D341Med (cell line): ENCODE measurements around the gene PPM1D.
"Not testable (repeated sequence)": the region's sequence is repeated elsewhere in the genome, so short reads cannot be mapped to it uniquely, and the experiment has no call there.

Source experiments
- DNase-seq: peaks from one replicate; pipeline ENCODE4 v3.0.0; 2012; ENCODE audit warnings: low spot score

PPM1D gene

GRCh38 chr17:60594170-60594569 is 5.8 kb upstream of the PPM1D start:
- DNase-seq, result not testable (repeated sequence)

DNA sequence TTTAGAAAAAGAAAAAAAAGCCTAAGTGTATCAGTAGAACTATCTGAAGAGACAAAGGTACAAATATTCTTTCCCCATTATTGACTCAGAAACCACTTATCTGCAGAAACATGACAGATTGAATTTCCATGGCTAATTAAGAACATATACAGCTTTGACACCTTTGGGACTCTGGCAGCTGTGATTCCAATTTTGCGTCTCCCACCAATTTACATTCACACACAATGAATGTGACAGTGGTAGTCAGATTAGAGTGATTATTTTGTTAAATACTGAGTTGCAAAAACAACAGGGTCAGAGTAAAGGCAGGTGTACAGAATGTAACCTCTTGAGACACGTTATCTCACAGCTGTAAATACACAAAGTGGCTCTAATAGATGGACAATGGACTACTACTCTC is 5.3 kb upstream of the PPM1D start:
- peak; percentile 45 for DNase-seq

GRCh38 chr17:60597297-60597696 is 2.7 kb upstream of the PPM1D start:
- DNase-seq, result no peak

GRCh38 chr17:60598001-60598736 is 1.8 kb upstream of the PPM1D start:
- peak; percentile 46 for DNase-seq

DNA sequence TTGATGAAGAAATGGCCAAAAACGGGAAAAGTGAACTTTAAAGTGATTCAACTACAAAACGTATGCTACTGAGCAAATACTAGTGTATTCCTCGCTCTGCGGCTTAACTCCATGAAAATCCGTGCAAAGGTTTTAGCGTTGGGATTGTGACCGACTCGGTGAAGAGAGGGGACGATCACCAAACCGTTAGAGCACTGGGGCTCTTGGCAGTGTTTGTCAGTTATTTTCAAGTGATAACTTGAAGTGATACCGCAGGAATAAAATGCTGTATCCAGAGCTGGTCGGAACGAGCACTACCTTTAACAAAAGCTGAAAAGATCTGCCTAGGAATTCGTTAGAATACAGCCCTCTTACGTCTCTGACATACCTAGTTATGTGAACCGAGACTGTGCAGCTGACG is 773 bp upstream of the PPM1D start:
- no peak for DNase-seq

DNA sequence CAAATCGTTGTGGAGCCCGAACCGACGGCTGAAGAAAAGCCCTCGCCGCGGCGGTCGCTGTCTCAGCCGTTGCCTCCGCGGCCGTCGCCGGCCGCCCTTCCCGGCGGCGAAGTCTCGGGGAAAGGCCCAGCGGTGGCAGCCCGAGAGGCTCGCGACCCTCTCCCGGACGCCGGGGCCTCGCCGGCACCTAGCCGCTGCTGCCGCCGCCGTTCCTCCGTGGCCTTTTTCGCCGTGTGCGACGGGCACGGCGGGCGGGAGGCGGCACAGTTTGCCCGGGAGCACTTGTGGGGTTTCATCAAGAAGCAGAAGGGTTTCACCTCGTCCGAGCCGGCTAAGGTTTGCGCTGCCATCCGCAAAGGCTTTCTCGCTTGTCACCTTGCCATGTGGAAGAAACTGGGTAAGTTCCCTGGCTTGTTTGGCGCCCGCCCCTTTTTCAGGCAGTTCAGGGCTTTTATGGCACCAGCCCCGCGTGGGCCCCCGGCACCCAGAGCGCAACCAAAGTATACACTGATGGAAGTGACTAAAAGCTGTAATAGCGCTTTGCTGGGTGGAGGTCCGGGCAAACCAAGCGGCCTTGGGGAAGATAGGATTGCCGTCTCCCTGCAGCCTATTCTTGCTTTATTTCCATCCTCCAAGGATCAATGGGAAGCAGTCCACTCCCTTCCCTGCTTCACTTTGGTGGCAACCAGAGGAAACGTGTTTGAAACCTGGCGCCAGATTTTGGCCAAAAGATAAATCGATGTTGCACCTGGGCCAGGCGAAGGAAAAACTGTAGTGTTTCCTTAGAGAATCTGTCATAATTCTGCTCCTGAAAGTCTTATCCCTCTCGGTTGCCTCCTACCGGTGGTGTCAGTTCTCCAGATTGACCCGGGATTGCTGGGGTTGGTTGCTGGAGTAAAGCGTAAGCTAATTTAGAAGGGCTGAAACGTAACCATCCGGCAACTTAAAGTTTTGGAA is 775 bp downstream of the PPM1D start:
- DNase-seq, result peak; percentile 77

DNA sequence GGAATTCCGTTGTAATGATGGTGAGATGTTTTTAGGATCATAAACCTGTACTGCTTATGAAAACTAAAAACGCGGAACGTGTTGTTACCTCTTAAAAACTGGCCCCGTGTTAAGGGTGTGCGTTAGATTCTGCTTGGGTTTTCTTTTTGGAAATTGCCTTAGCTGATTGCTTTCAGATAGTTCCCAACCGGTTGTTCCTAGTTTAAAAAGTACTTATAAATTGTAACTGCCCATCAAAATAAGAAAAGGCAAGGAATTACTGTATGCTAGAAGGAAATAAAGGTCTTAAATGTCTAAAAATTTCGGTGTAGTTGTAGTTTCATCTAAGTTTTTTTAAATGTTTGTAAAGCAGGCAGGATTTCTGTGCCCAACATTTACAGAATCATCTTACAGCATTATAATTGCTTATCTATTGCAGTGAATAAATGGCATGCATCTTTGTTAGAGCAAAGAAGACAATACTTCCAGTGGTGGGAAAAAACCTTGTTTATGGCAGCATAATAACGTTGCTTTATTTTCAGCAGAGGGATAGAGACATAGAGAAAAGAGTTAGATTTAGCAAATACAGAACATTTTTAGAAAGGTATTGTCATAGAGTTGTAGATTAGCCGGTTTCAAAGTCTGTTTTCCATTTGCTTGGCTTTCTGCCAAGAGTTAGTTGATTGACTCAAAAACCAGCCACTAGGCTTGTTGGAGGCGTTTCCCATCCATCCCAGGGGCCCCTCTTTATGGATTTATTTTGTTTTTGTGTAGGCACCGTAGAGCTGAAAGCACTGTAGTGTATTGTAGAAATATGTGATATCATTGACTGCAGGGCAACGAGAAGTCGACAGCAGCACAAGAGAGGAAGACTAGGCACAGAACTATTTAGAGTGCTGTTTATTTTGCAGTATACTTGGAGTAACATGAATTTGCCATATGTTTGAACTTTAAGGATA is 1.7 kb downstream of the PPM1D start:
- DNase-seq, result peak; percentile 82

GRCh38 chr17:60602385-60602742 is 2.4 kb downstream of the PPM1D start:
- DNase-seq, result peak; percentile 40

- no peak for DNase-seq
Observed at GRCh38 chr17:60602871-60603270, 2.9 kb downstream of the PPM1D start.

DNA sequence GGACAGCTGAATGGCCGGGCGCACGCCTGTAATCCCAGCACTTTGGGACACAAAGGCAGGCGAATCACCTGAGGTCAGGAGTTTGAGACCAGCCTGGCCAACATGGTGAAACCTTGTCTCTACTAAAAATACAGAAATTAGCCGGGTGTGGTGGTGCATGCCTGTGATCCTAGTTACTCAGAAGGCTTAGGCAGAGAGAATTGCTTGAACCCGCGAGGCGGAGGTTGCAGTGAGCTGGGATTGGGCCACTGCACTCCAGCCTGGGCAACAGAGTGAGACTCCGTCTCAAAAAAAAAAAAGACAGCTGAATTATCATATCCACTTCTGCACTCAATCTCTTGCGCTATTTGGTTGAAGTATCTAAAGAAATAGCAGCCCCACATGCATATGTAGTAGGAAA is 3.5 kb downstream of the PPM1D start:
- DNase-seq, result not testable (repeated sequence)

DNA sequence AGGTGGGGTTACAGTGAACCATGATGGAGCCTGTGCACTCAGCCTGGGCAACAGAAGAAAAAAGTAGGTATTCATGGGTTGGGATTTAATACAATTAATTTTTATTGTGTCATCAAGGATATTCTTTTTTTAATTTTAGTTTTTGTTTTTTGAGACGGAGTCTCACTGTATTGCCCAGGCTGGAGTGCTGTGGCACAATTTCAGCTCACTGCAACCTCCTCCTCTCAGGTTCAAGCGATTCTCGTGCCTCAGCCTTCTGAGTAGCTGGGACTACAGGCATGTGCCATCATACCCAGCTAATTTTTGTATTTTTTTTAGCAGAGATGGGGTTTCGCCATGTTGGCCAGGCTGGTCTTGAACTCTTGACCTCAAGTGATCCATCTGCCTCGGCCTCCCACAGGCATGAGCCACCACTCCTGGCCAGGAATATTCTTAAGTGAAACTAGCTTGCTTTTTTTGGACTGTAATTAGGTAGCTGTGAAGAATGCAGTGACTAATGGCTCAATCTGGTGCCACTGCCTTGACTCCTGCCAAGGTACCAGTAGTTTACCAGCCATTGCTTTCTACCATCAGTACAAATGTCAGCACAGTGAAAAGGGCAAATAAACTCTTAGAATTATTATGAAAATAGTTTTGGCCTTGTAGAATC is 4.8 kb downstream of the PPM1D start:
- DNase-seq, result no peak

- DNase-seq, result no peak
Observed at GRCh38 chr17:60606036-60606435, 6.0 kb downstream of the PPM1D start.

- DNase-seq, result no peak
Observed at GRCh38 chr17:60610473-60610872, 10.5 kb downstream of the PPM1D start.

DNA sequence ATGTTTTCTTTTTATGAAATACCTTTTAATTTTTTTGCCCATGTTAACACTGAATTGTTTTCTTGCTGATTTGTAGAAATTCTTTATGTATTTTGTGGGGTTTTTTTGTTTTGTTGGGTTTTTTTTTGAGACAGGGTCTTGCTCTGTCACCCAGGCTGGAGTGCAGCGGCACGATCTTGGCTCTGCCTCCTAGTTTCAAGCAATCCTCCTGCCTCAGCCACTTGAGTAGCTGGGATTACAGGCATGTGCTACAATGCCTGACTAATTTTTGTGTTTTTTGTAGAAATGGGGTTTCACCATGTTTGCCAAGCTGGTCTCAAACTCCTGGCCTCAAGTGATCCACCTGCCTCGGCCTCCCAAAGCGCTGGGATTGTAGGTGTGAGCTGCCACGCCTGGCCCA is 11.3 kb downstream of the PPM1D start:
- not testable (repeated sequence) for DNase-seq

- no peak for DNase-seq
Observed at GRCh38 chr17:60613325-60613724, 13.3 kb downstream of the PPM1D start.

- not testable (repeated sequence) for DNase-seq
Observed at GRCh38 chr17:60613796-60614195, 13.8 kb downstream of the PPM1D start.

DNA sequence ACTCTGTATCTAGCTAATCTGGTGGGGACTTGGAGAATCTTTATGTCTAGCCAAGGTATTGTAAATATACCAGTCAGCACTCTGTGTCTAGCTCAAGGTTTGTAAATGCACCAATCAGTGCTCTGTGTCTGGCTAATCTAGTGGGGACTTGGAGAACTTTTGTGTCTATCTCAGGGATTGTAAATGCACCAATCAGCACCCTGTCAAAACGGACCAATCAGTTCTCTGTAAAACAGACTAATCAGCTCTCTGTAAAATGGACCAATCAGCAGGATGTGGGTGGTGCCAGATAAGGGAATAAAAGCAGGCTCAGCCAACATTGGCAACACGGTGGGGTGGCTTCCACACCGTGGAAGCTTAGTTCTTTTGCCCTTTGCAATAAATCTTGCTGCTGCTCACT is 14.3 kb downstream of the PPM1D start:
- not testable (repeated sequence) for DNase-seq

DNA sequence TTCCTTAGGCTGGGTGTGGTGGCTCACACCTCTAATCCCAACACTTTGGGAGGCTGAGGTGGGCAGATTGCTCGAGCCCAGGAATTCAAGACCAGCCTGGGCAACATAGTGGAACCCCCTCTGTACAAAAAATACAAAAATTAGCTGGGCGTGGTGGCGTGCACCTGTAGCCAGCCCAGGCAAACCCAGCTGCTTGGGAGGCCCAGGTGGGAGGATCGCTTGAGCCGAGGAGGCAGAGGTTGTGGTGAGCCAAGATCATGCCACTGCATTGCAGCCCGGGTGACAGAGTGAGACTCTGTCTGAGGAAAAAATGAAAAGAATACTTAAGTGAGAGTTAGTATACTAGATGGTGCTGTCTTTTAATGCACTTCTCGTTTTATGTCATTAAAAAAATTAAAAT is 15.1 kb downstream of the PPM1D start:
- DNase-seq, result no peak

DNA sequence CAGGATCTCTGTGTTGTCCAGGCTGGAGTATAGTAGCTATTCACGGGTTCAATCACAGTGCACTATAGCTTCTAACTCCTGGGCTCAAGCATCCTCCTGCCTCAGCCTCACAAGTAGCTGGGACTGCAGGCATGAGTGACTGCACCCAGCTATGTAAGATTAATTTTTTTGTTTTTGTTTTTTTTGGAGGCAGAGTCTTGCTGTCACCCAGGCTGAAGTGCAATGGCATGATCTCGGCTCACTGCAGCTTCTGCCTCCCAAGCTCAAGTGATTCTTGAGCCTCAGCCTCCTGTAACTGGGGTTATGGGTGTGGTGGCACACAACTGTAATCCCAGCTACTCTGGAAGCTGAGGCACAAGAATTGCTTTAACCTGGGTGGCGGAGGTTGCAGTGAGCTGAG is 15.8 kb downstream of the PPM1D start:
- no peak for DNase-seq

DNA sequence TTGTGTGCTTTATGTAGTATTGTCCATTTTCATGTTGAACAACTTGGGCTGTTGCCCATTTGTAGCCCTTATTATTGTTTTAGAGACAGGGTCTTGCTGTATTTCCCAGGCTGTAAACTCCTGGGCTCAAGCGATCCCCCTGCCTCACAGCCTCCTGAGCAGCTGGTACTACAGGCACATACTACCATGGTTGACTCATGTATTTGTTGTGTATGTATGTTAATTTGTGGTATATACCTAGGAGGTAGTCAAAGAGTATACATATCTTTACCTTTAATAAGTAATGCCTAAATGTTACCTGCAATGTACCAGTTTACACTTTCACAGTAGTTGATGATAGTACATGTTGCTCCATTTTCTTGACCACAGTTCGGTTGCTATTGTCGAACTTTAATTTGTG is 18.1 kb downstream of the PPM1D start:
- no peak for DNase-seq

DNA sequence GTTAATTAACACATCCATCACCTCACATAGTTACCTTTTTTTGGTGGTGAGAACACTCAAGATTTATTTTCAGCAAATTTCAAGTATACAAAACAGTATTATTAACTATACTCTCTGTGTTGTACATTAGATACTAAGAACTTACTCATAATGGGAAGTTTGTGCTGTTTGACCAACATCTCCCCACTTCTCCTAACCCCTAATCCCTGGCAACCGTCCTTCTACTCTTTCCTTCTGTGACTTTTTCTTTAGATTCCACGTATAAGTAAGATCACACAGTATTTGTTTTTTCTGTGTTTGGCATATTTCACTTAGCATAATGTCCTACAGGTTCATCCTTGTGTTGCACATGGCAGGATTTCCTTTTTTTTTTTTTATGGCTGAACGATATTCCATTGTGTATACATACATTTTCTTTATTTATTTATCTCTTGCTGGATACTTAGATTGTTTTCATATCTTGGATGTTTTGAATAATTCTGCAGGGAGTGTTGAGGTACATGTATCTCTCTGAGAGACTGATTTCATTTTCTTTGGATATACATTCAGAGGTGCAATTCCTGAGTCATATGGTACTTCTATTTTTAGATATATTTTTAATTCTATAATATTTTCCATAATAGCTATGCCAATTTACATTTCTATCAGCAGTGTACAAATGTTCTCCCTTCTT is 19.0 kb downstream of the PPM1D start:
- DNase-seq, result no peak
